GM12878 (cell line): ENCODE data around the gene PSMB1. TPM values are rescaled to one million over a fixed set of nuclear protein-coding genes. Genes with fewer than 3 reads are reported as not detected.
A peak's percentile ranks its signal among the peaks of the same experiment; 100 is the strongest.

ENCODE experiments used
- ATAC-seq: fragments of 200-7000 bp; cut with Tn5 transposase; 3 replicates; pipeline ENCODE4 v1.9.1; 2020; ENCODE audit warnings: mild to moderate bottlenecking, moderate library complexity
- BruUV-seq: library from RNA; stranded (reverse); fragments of 400-500 nt; replicated peaks from 2 replicates; lab custom pipeline; 2021; lab: Mats Ljungman, UMichigan
- CTCF ChIA-PET: fragments of 300-600 bp; sonication (Branson Sonifier 250); formaldehyde crosslinking; extraction: SDS; loops from one replicate; lab custom pipeline; 2021; ENCODE audit warnings: inconsistent platforms; lab: Yijun Ruan, JAX
- POLR2A ChIA-PET: fragments of 350-600 bp; formaldehyde crosslinking; extraction: SDS; loops from one replicate; lab custom pipeline; 2021; ENCODE audit warnings: inconsistent platforms; lab: Charles Lee
- RAD21 ChIA-PET: fragments of 300-600 bp; sonication (Branson Sonifier 250); formaldehyde crosslinking; loops from one replicate; lab custom pipeline; 2023; ENCODE audit warnings: antibody characterized with exemption; ENCODE audit not compliant: unreplicated experiment; lab: Charles Lee
- SMC1A ChIA-PET: fragments of 300-600 bp; sonication (Branson Sonifier 250); formaldehyde crosslinking; loops from one replicate; lab custom pipeline; 2023; ENCODE audit not compliant: unreplicated experiment, uncharacterized antibody; lab: Charles Lee
- DNase-seq: peaks from one replicate; pipeline ENCODE4 v3.0.0-alpha.2; 2011; ENCODE audit warnings: low read depth, low spot score
- FAIRE-seq: peaks from 3 replicates; lab custom pipeline; 2011; peaks lifted over from hg19 to GRCh38; lab: Jason Lieb, UNC
- H2AFZ ChIP-seq: 2 replicates; pipeline ENCODE4 v1.6.0; 2011; ENCODE audit warnings: low read depth, low read length, control low read depth; ENCODE audit not compliant: control insufficient read depth
- H3K27ac ChIP-seq: 2 replicates; pipeline ENCODE4 v1.5.1; 2011; ENCODE audit warnings: control low read depth; ENCODE audit not compliant: control insufficient read depth, insufficient read depth
- H3K27me3 ChIP-seq, 2 experiments: replicated peaks in 1 of 2; 2 replicates each; pipeline versions ENCODE4 v1.6.0 to v1.6.1; 2011; ENCODE audit warnings: low read length in 1 of 2; ENCODE audit not compliant: control insufficient read depth in 2 of 2, insufficient read depth in 2 of 2
- H3K36me3 ChIP-seq, 2 experiments: 2 replicates each; pipeline ENCODE4 v1.5.1; 2011; ENCODE audit warnings: low read length in 1 of 2; ENCODE audit not compliant: control insufficient read depth in 2 of 2, insufficient read depth in 2 of 2
- H3K4me1 ChIP-seq: 2 replicates; pipeline ENCODE4 v1.6.1; 2011; ENCODE audit warnings: mild to moderate bottlenecking, low read length, moderate library complexity, mixed read lengths; ENCODE audit not compliant: control insufficient read depth, insufficient read depth
- H3K4me2 ChIP-seq: 2 replicates; pipeline ENCODE4 v1.6.0; 2011; ENCODE audit warnings: control low read depth; ENCODE audit not compliant: control insufficient read depth, insufficient read depth
- H3K4me3 ChIP-seq: fragments of 200-600 bp; sonication (generic); 2 replicates; pipeline ENCODE4 v1.5.1; 2016
- H3K79me2 ChIP-seq: 2 replicates; pipeline ENCODE4 v1.6.0; 2011; ENCODE audit warnings: low read length; ENCODE audit not compliant: control insufficient read depth, insufficient read depth
- H3K9ac ChIP-seq: 2 replicates; pipeline ENCODE4 v1.8.0; 2011; ENCODE audit warnings: low read length, control low read depth, mixed read lengths; ENCODE audit not compliant: control insufficient read depth, insufficient read depth
- H3K9me3 ChIP-seq: replicated peaks from 3 replicates; pipeline ENCODE4 v1.5.1; 2011; ENCODE audit warnings: mild to moderate bottlenecking, low read length; ENCODE audit not compliant: control insufficient read depth, insufficient read depth
- H4K20me1 ChIP-seq: 2 replicates; pipeline ENCODE4 v1.6.0; 2011; ENCODE audit not compliant: control insufficient read depth, insufficient read depth
- WGBS: methylation state at CpG from one replicate; pipeline ENCODE4 v1.1.6; 2016; ENCODE audit warnings: low lambda C conversion rate; ENCODE audit not compliant: insufficient replicate concordance, insufficient coverage; ENCODE audit errors: missing lambda C conversion rate; 5-methylcytosine and 5-hydroxymethylcytosine counted together
- in situ Hi-C: fragments of 300-500 bp; cut with MboI; formaldehyde crosslinking; loops from 9 replicates; pipeline ENCODE4 v1.14.3; 2018; ENCODE audit warnings: mixed read lengths
- intact Hi-C: fragments of 100-400 bp; cut with micrococcal nuclease; formaldehyde crosslinking; loops from one replicate; pipeline ENCODE4 v1.14.2; 2022; ENCODE audit not compliant: unreplicated experiment
- polyA plus RNA-seq, 11 experiments: library from polyadenylated mRNA; depleted of rRNA in 4 of 11; unstranded in 6 of 11; stranded (reverse) in 5 of 11; fragments of >200 nt; fragmentation: Nextera tagmentation in 4 of 11; fragmentation: Illumina TruSeq in 1 of 11; extraction: Ambion mirVana in 4 of 11; extraction: Trizol in 1 of 11; gene quantifications; 1 replicate in 1 of 11; 2 replicates in 10 of 11; pipeline versions ENCODE4 v1.2.1 to v1.2.3, GENCODE V29; 2011 to 2016; ENCODE audit warnings: inconsistent platforms in 2 of 11, missing spikeins in 2 of 11, low read depth in 1 of 11
- total RNA-seq, 4 experiments: library from RNA; depleted of rRNA in 3 of 4; stranded (reverse); fragments of >200 nt in 3 of 4; fragmentation: Illumina TruSeq in 1 of 4; extraction: Trizol in 1 of 4; gene quantifications; 2 replicates each; pipeline versions ENCODE4 v1.2.1 to v1.2.3, GENCODE V29; 2013 to 2021
- TF ChIP-seq, protein P1 (sequence below): IDR thresholded peaks from 2 replicates; pipeline ENCODE4 v1.6.1; 2011; ENCODE audit warnings: borderline replicate concordance, low read depth, mild to moderate bottlenecking, moderate library complexity, low read length; ENCODE audit not compliant: insufficient read depth, poor library complexity, severe bottlenecking
- TF ChIP-seq, protein P2 (sequence below), 3 experiments: IDR thresholded peaks in 2 of 3; conservative IDR thresholded peaks in 1 of 3; 2 replicates each; pipeline ENCODE4 v1.5.1; 2011; ENCODE audit warnings: low read depth in 3 of 3, low read length in 3 of 3, mild to moderate bottlenecking in 3 of 3, control low read depth in 2 of 3, moderate library complexity in 2 of 3, inconsistent platforms in 1 of 3, mixed read lengths in 1 of 3; ENCODE audit not compliant: control insufficient read depth in 2 of 3, insufficient read depth in 1 of 3; ENCODE audit errors: extremely low read depth in 1 of 3

The PSMB1 gene
- total and polyA plus RNA-seq, 10 of the 15 experiments (the other 5 are each of a cell fraction or from before 2014, with no cell fraction given): 208 to 1,317 (median 508) TPM

DNA sequence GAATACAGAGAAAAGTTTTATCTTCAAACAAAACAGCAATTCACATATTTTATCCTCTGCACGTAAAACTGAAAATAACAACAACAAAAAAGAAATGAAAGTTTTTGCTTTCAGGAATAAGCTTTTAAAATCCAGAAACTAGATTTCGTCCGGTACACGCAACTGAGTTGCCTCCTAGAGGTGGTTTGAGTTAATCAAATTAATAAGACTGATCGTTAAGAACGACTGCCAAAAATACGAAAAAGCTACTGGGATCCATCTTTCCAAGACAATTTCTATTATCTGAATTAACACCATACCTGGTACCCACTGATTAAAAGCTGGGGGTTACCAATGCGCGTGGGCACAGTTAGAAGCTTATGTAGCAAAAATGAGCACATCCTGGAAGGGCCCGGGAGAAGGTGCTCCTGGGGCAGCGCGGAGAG is 30.7 kb upstream of the PSMB1 start:
- SMC1A ChIA-PET: interaction anchor here (0.9 to 1.8 kb wide), 5 partner anchors 9 to 30 kb away, joined by 3 to 8 read pairs (median 4); partner anchors contain the start of gene TBP
- FAIRE-seq: no peak

More for the DNA sequence above, 30.7 kb upstream of the PSMB1 start:
- Histone ChIP-seq H3K36me3 (peaks cover 0 to 9% of the 10 kb centered on the region in 2 experiments; a peak in 3 of 4 replicates), H3K79me2 (peaks cover 27% of the 10 kb centered on the region), H3K27ac (peak overlapping the region; percentile 66), H3K27me3 (no peaks in the 10 kb centered on the region), H4K20me1 (no peaks in the 10 kb centered on the region), H3K4me2 (peak overlapping the region; percentile 76), H3K4me1 (peaks cover 6% of the 10 kb centered on the region; the same call in 1 of the 2 replicates), H3K4me3 (peak overlapping the region; percentile 100), H2AFZ (peak overlapping the region; percentile 94), H3K9ac (peak overlapping the region; percentile 91), H3K9me3 (no peaks in the 10 kb centered on the region)
- BruUV-seq: no TSS peak
- ATAC-seq (no peak), DNase-seq (no peak)
- RAD21 ChIA-PET: interaction anchor here (1.3 to 1.5 kb wide), 3 partner anchors 19 to 32 kb away, joined by 4 to 7 read pairs (median 4); partner anchors contain the start of gene TBP
- in situ Hi-C loops (no loop called here), intact Hi-C loops (loop anchor here (1.0 kb wide), 1 partner anchor 29 kb away; the partner anchor contains the start of gene TBP)
- CTCF ChIA-PET: interaction anchor here (1.0 to 1.7 kb wide), 5 partner anchors 9 to 30 kb away, joined by 3 to 6 read pairs (median 4); partner anchors contain the start of genes PSMB1 and TBP
- POLR2A ChIA-PET: interaction anchor here (0.8 to 0.9 kb wide), 2 partner anchors 27 to 31 kb away, joined by 3 to 4 read pairs; no protein-coding TSS in a partner anchor
- WGBS: under 1% methylated on average over 12 of the region's 12 CpGs
- TF ChIP-seq, protein P1, sequence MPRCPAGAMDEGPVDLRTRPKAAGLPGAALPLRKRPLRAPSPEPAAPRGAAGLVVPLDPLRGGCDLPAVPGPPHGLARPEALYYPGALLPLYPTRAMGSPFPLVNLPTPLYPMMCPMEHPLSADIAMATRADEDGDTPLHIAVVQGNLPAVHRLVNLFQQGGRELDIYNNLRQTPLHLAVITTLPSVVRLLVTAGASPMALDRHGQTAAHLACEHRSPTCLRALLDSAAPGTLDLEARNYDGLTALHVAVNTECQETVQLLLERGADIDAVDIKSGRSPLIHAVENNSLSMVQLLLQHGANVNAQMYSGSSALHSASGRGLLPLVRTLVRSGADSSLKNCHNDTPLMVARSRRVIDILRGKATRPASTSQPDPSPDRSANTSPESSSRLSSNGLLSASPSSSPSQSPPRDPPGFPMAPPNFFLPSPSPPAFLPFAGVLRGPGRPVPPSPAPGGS: no peak
- TF ChIP-seq, protein P2, sequence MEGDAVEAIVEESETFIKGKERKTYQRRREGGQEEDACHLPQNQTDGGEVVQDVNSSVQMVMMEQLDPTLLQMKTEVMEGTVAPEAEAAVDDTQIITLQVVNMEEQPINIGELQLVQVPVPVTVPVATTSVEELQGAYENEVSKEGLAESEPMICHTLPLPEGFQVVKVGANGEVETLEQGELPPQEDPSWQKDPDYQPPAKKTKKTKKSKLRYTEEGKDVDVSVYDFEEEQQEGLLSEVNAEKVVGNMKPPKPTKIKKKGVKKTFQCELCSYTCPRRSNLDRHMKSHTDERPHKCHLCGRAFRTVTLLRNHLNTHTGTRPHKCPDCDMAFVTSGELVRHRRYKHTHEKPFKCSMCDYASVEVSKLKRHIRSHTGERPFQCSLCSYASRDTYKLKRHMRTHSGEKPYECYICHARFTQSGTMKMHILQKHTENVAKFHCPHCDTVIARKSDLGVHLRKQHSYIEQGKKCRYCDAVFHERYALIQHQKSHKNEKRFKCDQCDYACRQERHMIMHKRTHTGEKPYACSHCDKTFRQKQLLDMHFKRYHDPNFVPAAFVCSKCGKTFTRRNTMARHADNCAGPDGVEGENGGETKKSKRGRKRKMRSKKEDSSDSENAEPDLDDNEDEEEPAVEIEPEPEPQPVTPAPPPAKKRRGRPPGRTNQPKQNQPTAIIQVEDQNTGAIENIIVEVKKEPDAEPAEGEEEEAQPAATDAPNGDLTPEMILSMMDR (IDR thresholded peaks at IDR 0.05 in 2 of 3, conservative IDR thresholded peaks at IDR 0.05 in 1 of 3; ENCODE audit: control insufficient read depth in 2 of 3, extremely low read depth in 1 of 3, insufficient read depth in 1 of 3, low read depth in 3 of 3, low read length in 3 of 3): peak in 1 of 3 experiments; percentile 6; a peak in 1 of 6 replicates
